K562 (cell line): ENCODE results near the gene ERRFI1. TPM values are rescaled to one million over a fixed set of nuclear protein-coding genes. Genes with fewer than 3 reads are reported as not detected.

Experiments
- ATAC-seq: fragments of 200-7000 bp; cut with Tn5 transposase; 3 replicates; pipeline ENCODE4 v1.9.1; 2020; ENCODE audit warnings: moderate library complexity
- BruUV-seq: library from RNA; stranded (reverse); fragments of 400-500 nt; replicated peaks from 2 replicates; lab custom pipeline; 2021; lab: Mats Ljungman, UMichigan
- CTCF ChIA-PET: fragments of 300-600 bp; formaldehyde crosslinking; extraction: SDS; loops from one replicate; lab custom pipeline; 2021; ENCODE audit warnings: low intra/inter-chr PET ratio; lab: Yijun Ruan, JAX
- POLR2A ChIA-PET: fragments of 300-600, 350-650 bp; sonication (Branson Sonifier 250); formaldehyde crosslinking; extraction: SDS; loops from one replicate; lab custom pipeline; 2021; ENCODE audit warnings: antibody characterized with exemption, inconsistent platforms; lab: Yijun Ruan, JAX
- DNase-seq, 4 experiments: peaks; one replicate each; pipeline versions ENCODE4 v3.0.0 to v3.0.0-alpha.2; 2011 to 2018; ENCODE audit warnings: low spot score in 3 of 4, mixed read lengths in 3 of 4; ENCODE audit errors: extremely low read depth in 1 of 4
- FAIRE-seq: peaks from 2 replicates; lab custom pipeline; 2011; peaks lifted over from hg19 to GRCh38; lab: Jason Lieb, UNC
- H2AFZ ChIP-seq: 2 replicates; pipeline ENCODE4 v1.6.0; 2011; ENCODE audit warnings: low read depth, low read length, control low read depth, inconsistent platforms
- H3K27ac ChIP-seq: fragments of 200-600 bp; 3 replicates; pipeline ENCODE4 v1.8.0; 2011; ENCODE audit warnings: low read depth, mild to moderate bottlenecking, control low read depth, inconsistent platforms, low read length, moderate library complexity, mixed read lengths; ENCODE audit errors: extremely low read depth
- H3K27me3 ChIP-seq, 2 experiments: fragments of 300-600 bp in 1 of 2; 2 replicates in 1 of 2; 3 replicates in 1 of 2; pipeline versions ENCODE4 v1.6.0 to v1.8.0; 2011; ENCODE audit warnings: inconsistent platforms in 2 of 2, low read length in 2 of 2, mild to moderate bottlenecking in 1 of 2, mixed read lengths in 1 of 2, moderate library complexity in 1 of 2; ENCODE audit not compliant: control insufficient read depth in 2 of 2, insufficient read depth in 2 of 2
- H3K36me3 ChIP-seq: fragments of 300-600 bp; 3 replicates; pipeline ENCODE4 v1.8.0; 2011; ENCODE audit warnings: mild to moderate bottlenecking, low read length, inconsistent platforms; ENCODE audit not compliant: control insufficient read depth, insufficient read depth
- H3K4me1 ChIP-seq, 2 experiments: fragments of 200-600 bp in 1 of 2; replicated peaks in 1 of 2; 2 replicates in 1 of 2; 3 replicates in 1 of 2; pipeline versions ENCODE4 v1.5.1 to v1.8.0; 2011; ENCODE audit warnings: inconsistent platforms in 2 of 2, low read length in 2 of 2, mild to moderate bottlenecking in 1 of 2, mixed read lengths in 1 of 2, moderate library complexity in 1 of 2; ENCODE audit not compliant: control insufficient read depth in 2 of 2, insufficient read depth in 2 of 2
- H3K4me2 ChIP-seq: 2 replicates; pipeline ENCODE4 v1.6.1; 2011; ENCODE audit warnings: low read length, control low read depth, inconsistent platforms, mixed read lengths; ENCODE audit not compliant: insufficient read depth
- H3K4me3 ChIP-seq: fragments of 200-600 bp; sonication (generic), shearing (Covaris generic); 2 replicates; pipeline ENCODE4 v1.5.1; 2016; ENCODE audit warnings: control low read depth, inconsistent platforms
- H3K79me2 ChIP-seq: fragments of 200-600 bp; 3 replicates; pipeline ENCODE4 v1.8.0; 2011; ENCODE audit warnings: low read length, inconsistent platforms; ENCODE audit not compliant: control insufficient read depth, insufficient read depth
- H3K9ac ChIP-seq, 2 experiments: 2 replicates each; pipeline versions ENCODE4 v1.6.0 to v1.6.1; 2011; ENCODE audit warnings: low read depth in 2 of 2, low read length in 2 of 2, control low read depth in 1 of 2, inconsistent platforms in 1 of 2, mild to moderate bottlenecking in 1 of 2, mixed read lengths in 1 of 2; ENCODE audit not compliant: insufficient read depth in 1 of 2
- H3K9me1 ChIP-seq: one replicate; pipeline ENCODE4 v1.6.0; 2011; ENCODE audit warnings: inconsistent platforms, mild to moderate bottlenecking, low read length, moderate library complexity; ENCODE audit not compliant: control insufficient read depth, insufficient read depth
- H3K9me3 ChIP-seq: replicated peaks from 2 replicates; pipeline ENCODE4 v1.5.1; 2011; ENCODE audit warnings: low read depth, low read length, inconsistent platforms; ENCODE audit not compliant: control insufficient read depth, insufficient read depth
- H4K20me1 ChIP-seq: replicated peaks from 2 replicates; pipeline ENCODE4 v1.6.1; 2011; ENCODE audit warnings: low read length, inconsistent platforms, mixed read lengths; ENCODE audit not compliant: control insufficient read depth, insufficient read depth
- ATF3 ChIP-seq, 2 experiments: fragments of 450-650 bp in 1 of 2; sonication (generic) in 1 of 2; formaldehyde crosslinking in 1 of 2; IDR thresholded peaks in 1 of 2; conservative IDR thresholded peaks in 1 of 2; 2 replicates each; pipeline versions ENCODE4 v1.6.1 to v1.8.1; 2016 to 2023; ENCODE audit warnings: mild to moderate bottlenecking in 2 of 2, moderate library complexity in 2 of 2, inconsistent platforms in 1 of 2, missing genetic modification reagents in 1 of 2
- CBX2 ChIP-seq: fragments of 200-600 bp; sonication (generic); IDR thresholded peaks from one replicate; pipeline ENCODE4 v1.6.1; 2012; ENCODE audit warnings: mild to moderate bottlenecking, low read length, inconsistent platforms; ENCODE audit not compliant: insufficient read depth, poor library complexity, severe bottlenecking
- EZH2 ChIP-seq: IDR thresholded peaks from 2 replicates; pipeline ENCODE4 v1.6.1; 2012; ENCODE audit warnings: low read depth, mild to moderate bottlenecking, inconsistent platforms, low read length, borderline replicate concordance
- FOXA3 ChIP-seq, 2 experiments: fragments of 450-650 bp in 1 of 2; sonication (generic) in 1 of 2; formaldehyde crosslinking; IDR thresholded peaks in 1 of 2; conservative IDR thresholded peaks in 1 of 2; 2 replicates each; pipeline versions ENCODE4 v1.4.0 to v1.8.0; 2020 to 2022; ENCODE audit warnings: mild to moderate bottlenecking in 2 of 2, missing genetic modification reagents in 1 of 2
- GTF2A2 ChIP-seq: IDR thresholded peaks from 2 replicates; pipeline ENCODE4 v1.6.1; 2016; ENCODE audit warnings: mild to moderate bottlenecking, missing genetic modification characterization, missing compliant biosample characterization
- GTF2B ChIP-seq: IDR thresholded peaks from 2 replicates; pipeline ENCODE4 v1.6.1; 2011; ENCODE audit not compliant: insufficient read length; ENCODE audit errors: extremely low read depth
- HDGF ChIP-seq: fragments of 450-650 bp; IDR thresholded peaks from 2 replicates; pipeline ENCODE4 v1.6.1; 2016
- HMBOX1 ChIP-seq: sonication (generic); IDR thresholded peaks from 2 replicates; pipeline ENCODE4 v1.6.1; 2016
- RREB1 ChIP-seq: fragments of 250-450 bp; sonication (Bioruptor Pico); IDR thresholded peaks from 2 replicates; pipeline ENCODE4 v1.4.0; 2020
- ZFP30 ChIP-seq: fragments of 250-450 bp; sonication (Bioruptor Pico); IDR thresholded peaks from 2 replicates; pipeline ENCODE4 v1.8.0; 2022; ENCODE audit warnings: moderate library complexity, mild to moderate bottlenecking, inconsistent platforms, borderline replicate concordance
- ZNF699 ChIP-seq: fragments of 250-450 bp; sonication (Bioruptor Pico); IDR thresholded peaks from 2 replicates; pipeline ENCODE4 v1.8.0; 2021; ENCODE audit warnings: mild to moderate bottlenecking, moderate library complexity; ENCODE audit not compliant: insufficient replicate concordance
- WGBS: fragments of 100-300 bp; shearing (Covaris generic); methylation state at CpG from one replicate; pipeline ENCODE4 v1.1.6; 2016; ENCODE audit warnings: low coverage, mixed read lengths; ENCODE audit not compliant: insufficient coverage; ENCODE audit errors: missing lambda C conversion rate; 5-methylcytosine and 5-hydroxymethylcytosine counted together
- in situ Hi-C: fragments of 300-500 bp; cut with MboI; formaldehyde crosslinking; loops from 4 replicates; pipeline ENCODE4 v1.15.0; 2018; ENCODE audit warnings: inconsistent platforms, mixed read lengths
- intact Hi-C: fragments of 100-400 bp; cut with micrococcal nuclease; formaldehyde crosslinking; loops from 2 replicates; pipeline ENCODE4 v1.14.2; 2022
- polyA plus RNA-seq, 8 experiments: library from polyadenylated mRNA; depleted of rRNA in 4 of 8; stranded (reverse) in 5 of 8; unstranded in 3 of 8; fragments of >200 nt; fragmentation: Nextera tagmentation in 2 of 8; fragmentation: Illumina TruSeq in 1 of 8; extraction: Ambion mirVana in 2 of 8; extraction: Trizol in 1 of 8; gene quantifications; 2 replicates each; pipeline versions ENCODE4 v1.2.1 to v1.2.3, GENCODE V29; 2011 to 2014; ENCODE audit warnings: inconsistent platforms in 1 of 8, missing spikeins in 1 of 8
- total RNA-seq, 7 experiments: library from RNA; depleted of rRNA in 6 of 7; stranded (reverse); fragments of >200 nt in 6 of 7; fragmentation: Illumina TruSeq in 2 of 7; extraction: Trizol in 2 of 7; gene quantifications; 2 replicates each; pipeline versions ENCODE4 v1.2.1 to v1.2.3, GENCODE V29; 2011 to 2021; ENCODE audit warnings: low replicate concordance in 1 of 7

ERRFI1 gene
- total and polyA plus RNA-seq, 9 of the 15 experiments (the other 6 are each of a cell fraction or from before 2014, with no cell fraction given) = 0.67 to 4.4 (median 1.1) TPM

- H3K4me1 ChIP-seq = peaks cover 5 to 16% of the 10 kb centered on the region in 2 experiments; a peak in 3 of 5 replicates
- H3K4me2 ChIP-seq = peak overlapping the region; percentile 50
- ATAC-seq (no peak), FAIRE-seq (no peak), DNase-seq (no peak)
- H3K9ac ChIP-seq = peak overlapping the region; percentile 24 to 85; a peak in 2 of 4 replicates
- no peaks in the 10 kb centered on the region for H3K36me3 ChIP-seq
- in situ Hi-C loops (no loop called here), intact Hi-C loops (no loop called here)
- H3K27ac ChIP-seq = no peak overlapping the region
- BruUV-seq = TSS peak; percentile 62
- 17% methylated on average over 19 of the region's 19 CpGs for WGBS
- H3K9me1 ChIP-seq = no peaks in the 10 kb centered on the region
- H4K20me1 ChIP-seq = peaks cover 6% of the 10 kb centered on the region
- ChIA-PET CTCF (no interaction called here), POLR2A (interaction anchor here (0.5 to 1.2 kb wide), 3 partner anchors 42 to 377 kb away, joined by 3 read pairs; no protein-coding TSS in a partner anchor)
- peak overlapping the region; percentile 83 for H2AFZ ChIP-seq
- peaks cover 37 to 42% of the 10 kb centered on the region in 2 experiments for H3K27me3 ChIP-seq
- peak overlapping the region; percentile 43 for H3K4me3 ChIP-seq
- no peaks in the 10 kb centered on the region for H3K9me3 ChIP-seq
- H3K79me2 ChIP-seq = no peaks in the 10 kb centered on the region
- TF ChIP-seq GTF2A2 (tag) = no peak
- TF ChIP-seq EZH2 = peak; percentile 66
- TF ChIP-seq HMBOX1 = no peak
- TF ChIP-seq HDGF = no peak
- TF ChIP-seq FOXA3 (CRISPR knock-in tag; conservative IDR thresholded peaks at IDR 0.05 in 1 of 2, IDR thresholded peaks at IDR 0.05 in 1 of 2) = no peak
- no peak for TF ChIP-seq ZNF699 (CRISPR knock-in tag)
- TF ChIP-seq ATF3 (IDR thresholded peaks at IDR 0.05) = peak; percentile 38
- TF ChIP-seq ATF3 (CRISPR knock-in tag; conservative IDR thresholded peaks at IDR 0.05) = no peak
- TF ChIP-seq RREB1 (CRISPR knock-in tag) = no peak
- no peak for TF ChIP-seq ZFP30 (CRISPR knock-in tag)
- TF ChIP-seq CBX2 = peak; percentile 97
- no peak for TF ChIP-seq GTF2B
Observed at GRCh38 chr1:8025061-8025670, 943 bp downstream of the ERRFI1 start.
